ENCODE results near the gene HIPK2.

- no peak for TF ChIP-seq CTCF (IDR thresholded peaks at IDR 0.05; ENCODE audit: low read length)
- no peak for TF ChIP-seq EZH2 (IDR thresholded peaks at IDR 0.05; ENCODE audit: borderline replicate concordance, low read length)
Observed at GRCh38 chr7:139576179-139576973, 201.4 kb downstream of the HIPK2 start.

All from OCI-LY1 (cell line).